HL-60 (cell line): ENCODE results near the gene LIX1L.

Experiments used
- DNase-seq, 2 experiments: peaks; one replicate each; pipeline ENCODE4 v3.0.0-alpha.2; 2010 to 2020; ENCODE audit warnings: low read depth in 1 of 2, low spot score in 1 of 2
- H3K27ac ChIP-seq: fragments of 250-450 bp; sonication (Bioruptor Pico); replicated peaks from 2 replicates; pipeline ENCODE4 v1.5.1; 2020; ENCODE audit warnings: mild to moderate bottlenecking, moderate library complexity
- H3K27me3 ChIP-seq: fragments of 250-450 bp; sonication (Bioruptor Pico); 2 replicates; pipeline ENCODE4 v1.5.1; 2021; ENCODE audit warnings: mild to moderate bottlenecking, moderate library complexity; ENCODE audit not compliant: insufficient read depth, poor library complexity, severe bottlenecking
- H3K4me3 ChIP-seq: replicated peaks from 2 replicates; pipeline ENCODE4 v1.5.1; 2011; ENCODE audit warnings: mild to moderate bottlenecking, control low read depth, low read length; ENCODE audit not compliant: insufficient read depth
- CTCF ChIP-seq: IDR thresholded peaks from one replicate; pipeline ENCODE4 v1.5.1; 2011; ENCODE audit warnings: low read length, control low read depth, inconsistent platforms; ENCODE audit not compliant: insufficient read depth
- GABPA ChIP-seq: IDR thresholded peaks from 2 replicates; pipeline ENCODE4 v1.6.1; 2012; ENCODE audit warnings: low read depth
- POLR2AphosphoS5 ChIP-seq: IDR thresholded peaks from 2 replicates; pipeline ENCODE4 v1.6.1; 2012; ENCODE audit warnings: low read depth
- REST ChIP-seq: IDR thresholded peaks from 2 replicates; pipeline ENCODE4 v1.6.1; 2012; ENCODE audit warnings: low read depth; ENCODE audit not compliant: insufficient replicate concordance
- SPI1 ChIP-seq: IDR thresholded peaks from 2 replicates; pipeline ENCODE4 v1.6.1; 2012; ENCODE audit warnings: low read depth, mild to moderate bottlenecking, borderline replicate concordance

LIX1L gene

GRCh38 chr1:145994391-145995120, 36.7 kb upstream of the LIX1L start:
- Histone ChIP-seq H3K27ac (peak overlapping the region; percentile 87), H3K4me3 (peak overlapping the region; percentile 71), H3K27me3 (no peaks in the 10 kb centered on the region)
- TF ChIP-seq POLR2AphosphoS5: peak; percentile 48; the same call in 1 of the 2 replicates
- TF ChIP-seq CTCF: no peak
- TF ChIP-seq GABPA: no peak
- TF ChIP-seq REST: no peak
- peak; percentile 97 for TF ChIP-seq SPI1
- DNase-seq: peak in 1 of 2 experiments; percentile 52

GRCh38 chr1:145993618-145994390, 36.0 kb upstream of the LIX1L start:
- Histone ChIP-seq H3K27ac (peak overlapping the region; percentile 25; the same call in 1 of the 2 replicates), H3K4me3 (peak overlapping the region; percentile 71), H3K27me3 (no peaks in the 10 kb centered on the region)
- no peak for TF ChIP-seq SPI1
- peak; percentile 44; the same call in 1 of the 2 replicates for TF ChIP-seq POLR2AphosphoS5
- no peak for DNase-seq

GRCh38 chr1:145992958-145993617, 35.3 kb upstream of the LIX1L start:
- H3K27ac ChIP-seq: no peak overlapping the region
- H3K4me3 ChIP-seq: no peak overlapping the region; the same call in 1 of the 2 replicates
- no peaks in the 10 kb centered on the region for H3K27me3 ChIP-seq
- no peak for DNase-seq
- no peak for TF ChIP-seq REST
- no peak for TF ChIP-seq CTCF
- no peak for TF ChIP-seq POLR2AphosphoS5
- TF ChIP-seq SPI1: no peak
- TF ChIP-seq GABPA: no peak

GRCh38 chr1:145992502-145992936, 34.7 kb upstream of the LIX1L start:
- Histone ChIP-seq H3K27ac (no peak overlapping the region), H3K27me3 (no peaks in the 10 kb centered on the region), H3K4me3 (no peak overlapping the region)
- DNase-seq: no peak
- TF ChIP-seq SPI1 (no peak), CTCF (no peak), POLR2AphosphoS5 (peak; percentile 40; the same call in 1 of the 2 replicates)
